Measurements from ENCODE around the gene LGI4.
"Not testable (repeated sequence)": the region's sequence is repeated elsewhere in the genome, so short reads cannot be mapped to it uniquely, and the experiment has no call there.

DNA sequence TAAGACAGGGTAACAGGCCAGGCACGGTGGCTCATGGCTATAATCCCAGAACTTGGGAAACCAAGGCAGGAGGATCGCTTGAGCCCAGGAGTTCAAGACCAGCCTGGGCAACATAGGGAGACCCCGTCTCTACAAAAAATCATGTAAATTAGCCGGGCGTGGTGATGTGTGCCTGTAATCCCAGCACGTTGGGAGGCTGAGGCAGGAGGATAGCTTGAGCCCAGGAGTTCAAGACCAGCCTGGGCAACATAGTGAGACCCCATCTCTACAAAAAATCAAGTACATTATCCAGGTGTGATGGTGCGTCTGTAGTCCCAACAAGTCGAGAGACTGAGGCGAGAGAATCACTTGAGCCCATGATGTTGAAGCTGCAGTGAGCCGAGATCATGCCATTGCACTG, 31.2 kb downstream of the LGI4 start:
- TF ChIP-seq, protein P1, sequence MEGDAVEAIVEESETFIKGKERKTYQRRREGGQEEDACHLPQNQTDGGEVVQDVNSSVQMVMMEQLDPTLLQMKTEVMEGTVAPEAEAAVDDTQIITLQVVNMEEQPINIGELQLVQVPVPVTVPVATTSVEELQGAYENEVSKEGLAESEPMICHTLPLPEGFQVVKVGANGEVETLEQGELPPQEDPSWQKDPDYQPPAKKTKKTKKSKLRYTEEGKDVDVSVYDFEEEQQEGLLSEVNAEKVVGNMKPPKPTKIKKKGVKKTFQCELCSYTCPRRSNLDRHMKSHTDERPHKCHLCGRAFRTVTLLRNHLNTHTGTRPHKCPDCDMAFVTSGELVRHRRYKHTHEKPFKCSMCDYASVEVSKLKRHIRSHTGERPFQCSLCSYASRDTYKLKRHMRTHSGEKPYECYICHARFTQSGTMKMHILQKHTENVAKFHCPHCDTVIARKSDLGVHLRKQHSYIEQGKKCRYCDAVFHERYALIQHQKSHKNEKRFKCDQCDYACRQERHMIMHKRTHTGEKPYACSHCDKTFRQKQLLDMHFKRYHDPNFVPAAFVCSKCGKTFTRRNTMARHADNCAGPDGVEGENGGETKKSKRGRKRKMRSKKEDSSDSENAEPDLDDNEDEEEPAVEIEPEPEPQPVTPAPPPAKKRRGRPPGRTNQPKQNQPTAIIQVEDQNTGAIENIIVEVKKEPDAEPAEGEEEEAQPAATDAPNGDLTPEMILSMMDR (conservative IDR thresholded peaks at IDR 0.05 in 1 of 2, IDR thresholded peaks at IDR 0.05 in 1 of 2; ENCODE audit: low read depth in 1 of 2, low read length in 2 of 2): not testable (repeated sequence)
- not testable (repeated sequence) for TF ChIP-seq EZH2 (IDR thresholded peaks at IDR 0.05; ENCODE audit: low read length, missing control alignments)
